Stimulated activated CD8-positive, alpha-beta memory T cell treated with anti-CD3 and anti-CD28 coated beads, Interleukin-15, amount 100 ng/mL, for 1 hour (primary cell): ENCODE results near the gene NRCAM.
A peak's percentile ranks its signal among the peaks of the same experiment; 100 is the strongest.
"Not testable (repeated sequence)": the region's sequence is repeated elsewhere in the genome, so short reads cannot be mapped to it uniquely, and the experiment has no call there.

Source experiments
- DNase-seq: peaks from one replicate; pipeline ENCODE4 v3.0.0-alpha.2; 2020; ENCODE audit warnings: low read depth

Gene NRCAM

DNA sequence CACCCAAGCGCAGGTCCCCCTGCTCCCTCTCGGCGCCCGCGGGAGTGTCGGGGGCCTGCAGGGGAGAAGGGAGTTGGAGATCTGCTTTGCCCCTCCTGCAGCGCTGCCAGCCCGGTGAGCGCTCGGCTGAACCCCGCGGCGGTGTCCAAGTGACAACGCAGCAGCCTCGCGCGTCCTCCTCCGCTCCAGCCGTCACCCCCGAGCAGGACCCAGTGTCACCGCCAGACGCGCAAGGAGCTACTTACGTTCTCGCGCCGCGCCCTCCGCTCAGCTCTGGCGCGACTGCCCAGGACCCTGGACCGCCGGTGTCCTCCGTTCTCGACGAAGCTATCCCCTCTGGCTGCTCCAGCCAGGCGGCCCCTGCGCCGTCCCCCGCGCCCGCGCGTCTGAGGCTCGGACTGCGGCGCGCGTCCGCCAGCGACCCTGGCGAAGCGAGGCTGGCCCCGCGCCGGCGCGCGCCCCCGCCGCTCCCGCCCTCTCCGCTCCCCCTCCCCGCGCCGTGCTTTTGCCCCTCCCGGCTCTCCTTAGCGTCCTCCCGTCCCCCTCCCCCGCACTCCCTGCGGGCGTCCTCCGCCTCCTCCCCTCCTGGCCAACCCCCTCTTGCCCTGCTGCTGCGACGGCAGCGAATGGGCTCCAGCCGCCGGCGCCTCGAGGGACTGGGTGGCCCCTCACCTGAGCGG, at the start of gene NRCAM:
Gene NRCAM (minus strand): TSS at position 439 of the 680 bp plus-strand sequence. CDS start 216,372 bp downstream, outside the sequence.
- DNase-seq, result no peak

DNA sequence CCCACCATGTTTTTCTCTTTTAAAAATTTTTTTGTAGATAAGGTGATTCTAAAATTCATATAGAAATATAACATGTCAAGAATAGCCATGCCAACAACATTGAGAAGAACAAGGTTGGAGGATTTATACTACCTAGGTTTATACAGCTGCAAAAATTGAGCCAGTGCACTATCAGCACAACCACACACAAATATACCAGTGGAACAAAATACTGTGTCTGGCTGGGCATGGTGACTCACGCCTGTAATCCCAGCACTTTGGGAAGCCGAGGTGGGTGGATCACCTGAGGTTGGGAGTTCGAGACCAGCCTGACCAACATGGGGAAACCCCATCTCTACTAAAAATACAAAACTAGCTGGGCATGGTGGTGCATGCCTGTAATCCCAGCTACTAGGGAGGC, 48.3 kb upstream of the NRCAM start:
- DNase-seq, result not testable (repeated sequence)

DNA sequence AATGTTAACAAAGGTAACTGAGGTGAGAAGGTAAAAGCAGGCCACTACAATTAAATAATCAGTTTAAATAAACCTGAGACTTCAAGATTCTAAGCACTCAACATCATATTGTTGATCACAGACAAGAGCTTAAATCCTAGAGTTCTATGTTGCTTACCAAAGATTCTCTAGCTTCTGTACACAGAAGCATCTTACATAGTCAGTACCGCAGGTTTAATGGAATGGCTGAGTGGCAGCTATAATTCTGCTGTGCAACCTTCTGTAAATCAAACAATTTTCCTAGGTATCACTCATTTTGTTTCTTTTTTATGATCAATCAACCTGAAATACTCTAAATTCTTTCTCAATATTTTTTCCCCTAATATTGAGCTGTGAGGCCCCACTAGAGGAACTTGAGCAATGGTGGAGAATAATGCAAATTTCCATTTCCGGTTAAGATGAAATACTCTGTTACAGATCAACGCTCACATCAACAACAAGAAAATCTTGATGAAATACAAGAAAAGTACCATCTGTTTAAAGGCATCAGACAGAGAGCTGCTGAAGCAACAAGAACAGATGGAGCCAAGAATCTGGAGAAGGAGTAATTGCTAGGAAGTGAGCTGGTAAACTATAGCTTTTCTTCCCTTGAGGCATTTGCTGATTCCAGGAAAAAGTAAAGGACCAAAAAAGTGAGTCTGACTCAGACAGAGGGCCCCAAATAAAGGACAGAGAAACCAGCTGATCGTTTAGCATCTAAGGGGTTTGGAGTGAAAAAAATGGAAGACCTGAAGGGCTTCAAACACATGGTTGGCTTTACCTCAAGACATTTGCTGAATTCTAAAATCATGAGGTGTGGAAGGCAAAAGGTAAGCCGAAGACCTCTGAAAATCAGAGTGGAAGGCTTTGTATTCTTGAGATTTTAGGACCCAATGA, 47.1 kb upstream of the NRCAM start:
- no peak for DNase-seq

DNA sequence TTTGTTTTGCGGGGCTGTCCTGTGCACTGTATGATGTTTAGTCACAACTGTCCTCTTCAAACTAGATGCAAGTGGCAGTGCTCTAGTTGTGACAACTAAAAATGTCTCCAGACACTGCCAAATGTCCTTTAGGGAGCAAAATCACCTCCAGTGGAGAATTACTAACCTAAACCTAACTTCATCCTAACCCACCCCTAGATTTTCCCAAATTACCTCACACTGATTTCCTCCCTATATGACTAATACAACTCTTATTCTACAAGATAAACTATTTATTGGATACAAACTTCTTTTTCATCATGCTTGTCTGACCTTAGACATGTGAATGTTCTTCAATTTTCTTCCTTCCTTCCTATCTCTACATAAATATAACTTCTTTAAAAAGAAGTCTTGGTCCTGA, 43.3 kb upstream of the NRCAM start:
- no peak for DNase-seq

DNA sequence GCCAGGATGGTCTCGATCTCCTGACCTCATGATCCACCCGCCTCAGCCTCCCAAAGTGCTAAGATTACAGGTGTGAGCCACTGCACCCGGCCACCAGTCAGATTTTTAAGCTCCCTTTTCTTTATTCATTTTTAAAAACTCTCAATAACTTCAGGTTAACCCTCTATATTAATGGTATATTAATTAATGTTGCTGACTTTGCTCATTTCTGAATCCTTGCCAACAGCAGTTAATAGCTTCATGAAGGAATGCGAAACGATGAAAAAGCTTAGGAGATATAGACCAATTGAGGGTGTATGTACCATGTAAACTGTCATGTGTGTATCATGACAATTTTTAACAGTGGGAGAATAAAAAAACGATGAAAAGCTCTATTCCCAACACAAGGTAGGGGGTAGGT, 42.2 kb upstream of the NRCAM start:
- DNase-seq, result no peak

DNA sequence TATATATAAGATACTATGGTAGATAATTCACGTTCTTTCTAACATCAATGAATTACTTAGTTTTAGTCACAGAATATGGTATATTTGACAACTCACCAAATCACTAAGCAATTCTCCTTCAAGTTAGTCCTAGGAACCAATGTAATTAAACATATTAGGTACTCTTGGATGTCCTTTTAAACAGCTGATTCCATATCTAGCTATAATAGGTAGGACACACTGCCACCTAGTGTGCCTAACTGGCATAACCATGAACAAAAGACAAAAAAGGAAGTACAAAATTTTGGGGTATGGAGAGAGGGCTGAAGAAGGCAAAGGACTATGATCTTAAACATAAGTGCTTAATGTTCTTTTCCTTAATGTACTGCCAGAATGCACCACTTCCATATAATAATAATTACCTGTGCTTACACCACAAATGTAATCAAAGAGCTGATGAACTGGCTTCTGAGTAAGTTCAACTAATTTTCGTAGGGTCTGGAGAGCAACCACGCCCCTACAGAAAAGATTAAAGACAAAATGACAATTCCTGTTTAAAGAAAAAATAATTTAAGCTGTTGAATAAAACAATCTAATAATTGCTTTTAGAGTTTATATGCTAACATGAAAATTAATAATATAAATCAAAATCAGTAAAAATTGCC, 41.0 kb upstream of the NRCAM start:
- peak; percentile 25 for DNase-seq

DNA sequence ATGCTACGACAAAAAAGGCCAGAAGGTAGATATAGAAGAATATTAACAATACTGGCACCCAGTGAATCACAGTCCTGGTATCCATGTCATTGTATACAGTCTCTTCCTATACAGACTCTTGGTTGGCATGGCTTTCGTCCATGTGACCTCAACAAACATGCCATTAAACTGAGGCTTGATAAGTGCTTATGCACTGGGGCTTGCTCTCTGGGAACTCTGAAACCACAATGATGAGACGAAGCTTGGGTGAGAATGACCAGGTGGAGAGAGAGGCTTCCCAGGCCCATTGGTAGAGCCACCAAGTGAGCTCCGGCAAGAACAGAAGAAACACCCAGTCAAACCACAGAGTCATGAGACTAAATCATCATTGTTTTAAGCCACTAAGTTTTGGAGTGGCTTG, 36.5 kb upstream of the NRCAM start:
- no peak for DNase-seq

DNA sequence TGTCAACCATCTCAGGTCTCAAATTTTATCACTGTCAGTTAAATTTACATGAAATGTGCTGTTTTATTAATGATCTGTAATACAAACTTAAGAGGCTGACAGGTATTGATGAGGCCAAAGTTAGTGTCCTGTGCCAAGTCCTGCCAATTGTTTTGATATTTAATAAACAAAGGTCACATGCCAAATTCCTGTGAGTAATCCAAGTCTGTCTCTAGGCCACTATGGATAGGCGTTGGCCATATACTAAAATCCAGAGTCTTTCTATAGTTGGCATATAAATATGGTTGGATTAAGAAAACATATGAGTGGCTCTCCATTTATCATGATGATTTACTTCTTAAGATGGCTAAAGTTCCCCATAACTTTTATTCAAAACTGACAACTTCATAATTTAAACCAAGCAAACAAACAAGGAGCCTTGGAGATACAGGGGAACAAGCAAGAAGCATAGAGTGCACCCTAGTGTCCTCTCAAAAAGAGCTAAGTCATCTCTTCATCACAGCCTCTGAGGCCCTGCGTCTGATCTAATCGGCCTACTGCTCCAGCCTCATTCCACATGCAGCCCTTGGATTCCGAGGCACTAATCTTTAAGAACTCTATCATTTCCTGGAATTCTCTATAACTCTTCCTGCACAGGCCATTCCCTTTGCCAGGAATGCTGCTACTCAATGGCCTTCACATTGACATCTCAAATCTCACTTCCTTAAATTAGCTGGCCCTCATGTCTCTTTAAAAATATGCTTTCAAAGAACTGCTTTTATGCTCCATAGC, 32.7 kb upstream of the NRCAM start:
- DNase-seq, result no peak

DNA sequence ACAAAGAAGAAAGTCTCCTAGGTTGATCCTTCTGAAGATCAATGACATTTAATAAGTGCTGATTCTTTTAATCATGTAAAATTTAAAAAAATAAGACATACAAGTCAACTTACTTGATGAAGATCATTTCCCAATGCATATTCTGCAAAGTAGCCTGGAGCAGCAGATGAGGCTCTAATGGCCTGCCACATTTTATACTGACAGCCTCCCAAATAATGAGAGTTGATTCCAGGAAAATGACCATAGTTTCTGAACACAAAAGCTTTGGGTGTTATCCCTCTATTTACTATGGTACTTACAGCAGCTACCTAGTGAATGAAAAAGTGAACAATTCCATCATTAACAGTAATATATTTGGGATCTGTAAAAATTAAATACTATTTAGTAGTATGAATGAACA, 31.4 kb upstream of the NRCAM start:
- DNase-seq, result no peak

DNA sequence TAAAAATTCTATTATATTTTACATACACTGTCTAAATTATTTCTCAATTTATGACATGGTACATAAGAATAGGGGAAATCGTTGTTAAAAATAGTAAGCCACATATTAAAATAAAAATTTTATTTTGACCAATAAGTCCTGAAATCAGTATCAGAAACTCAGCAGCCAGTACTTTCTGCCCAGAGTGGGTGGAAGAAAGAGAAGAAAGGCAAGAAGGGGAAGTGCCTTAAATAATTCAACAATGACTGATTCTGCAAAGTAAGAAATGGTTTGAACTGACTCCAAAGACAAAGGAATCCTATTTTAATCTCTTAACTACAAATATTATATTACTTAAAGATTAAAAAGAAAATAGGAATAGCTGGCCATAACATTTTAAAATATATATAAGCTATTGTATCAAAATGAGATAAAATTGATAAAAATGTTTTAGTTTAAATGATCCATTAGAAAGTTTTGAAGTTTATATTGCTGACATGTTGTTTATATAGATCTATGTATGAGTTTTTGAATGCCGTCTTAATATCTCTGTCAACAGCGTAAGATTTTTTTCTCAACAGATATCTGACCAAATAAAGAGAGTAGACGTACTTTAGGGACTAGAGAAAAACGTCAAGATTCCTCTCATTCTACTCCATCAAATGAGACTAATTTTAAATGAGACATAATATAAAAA, 30.2 kb upstream of the NRCAM start:
- DNase-seq, result no peak

DNA sequence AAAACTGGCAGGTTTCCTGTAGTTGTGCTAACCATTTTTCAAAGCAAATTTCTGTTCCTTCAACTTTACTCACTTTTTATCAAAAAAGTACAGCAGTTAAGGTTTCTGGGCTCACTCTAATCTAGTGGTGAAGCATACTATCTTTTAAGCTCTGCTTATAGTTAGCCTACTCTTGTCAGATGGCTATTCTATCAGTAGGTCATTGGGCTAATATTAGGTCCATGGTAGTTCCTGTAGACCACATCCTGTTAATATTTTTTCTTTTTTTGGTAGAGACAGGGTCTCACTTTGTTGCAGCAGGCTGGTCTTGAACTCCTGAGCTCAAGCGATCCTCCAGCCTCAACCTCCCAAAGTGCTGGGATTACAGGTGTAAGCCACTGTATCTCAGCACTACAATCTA, 27.9 kb upstream of the NRCAM start:
- DNase-seq, result no peak

DNA sequence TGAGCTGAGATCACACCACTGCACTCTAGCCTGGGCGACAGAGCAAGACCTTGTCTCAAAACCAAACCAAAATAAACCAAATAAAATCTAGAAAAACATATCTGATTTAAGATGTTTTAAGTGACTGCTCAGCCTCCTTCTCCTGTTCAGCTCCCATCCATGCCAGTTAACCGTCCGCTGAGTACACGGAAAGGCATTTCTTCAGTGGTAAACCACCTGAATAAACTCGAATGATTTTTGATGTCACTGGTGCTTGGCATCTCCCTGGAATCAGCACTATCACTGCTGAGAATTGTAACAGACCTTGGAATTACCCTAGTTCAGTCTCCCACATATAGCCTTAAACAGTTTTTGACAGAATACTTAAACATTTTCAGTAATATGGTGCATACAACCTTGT, 24.1 kb upstream of the NRCAM start:
- no peak for DNase-seq

DNA sequence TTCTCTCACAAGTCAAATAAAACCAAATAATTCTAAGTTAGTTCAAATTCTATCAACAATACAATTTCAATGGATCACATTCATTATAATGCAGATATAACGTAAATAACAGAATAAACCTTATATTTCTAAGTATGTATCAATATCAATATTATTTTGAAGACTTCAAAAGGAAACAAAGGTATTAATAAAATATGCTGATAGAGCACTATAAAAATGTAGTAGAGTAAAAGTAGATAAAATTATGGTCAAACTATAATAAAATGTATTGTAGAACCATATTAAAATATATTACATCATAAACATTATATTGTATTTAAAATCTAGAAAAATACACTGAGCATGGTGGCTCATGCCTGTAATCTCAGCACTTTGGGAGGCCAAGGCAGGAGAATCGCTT, 23.5 kb upstream of the NRCAM start:
- DNase-seq, result no peak

DNA sequence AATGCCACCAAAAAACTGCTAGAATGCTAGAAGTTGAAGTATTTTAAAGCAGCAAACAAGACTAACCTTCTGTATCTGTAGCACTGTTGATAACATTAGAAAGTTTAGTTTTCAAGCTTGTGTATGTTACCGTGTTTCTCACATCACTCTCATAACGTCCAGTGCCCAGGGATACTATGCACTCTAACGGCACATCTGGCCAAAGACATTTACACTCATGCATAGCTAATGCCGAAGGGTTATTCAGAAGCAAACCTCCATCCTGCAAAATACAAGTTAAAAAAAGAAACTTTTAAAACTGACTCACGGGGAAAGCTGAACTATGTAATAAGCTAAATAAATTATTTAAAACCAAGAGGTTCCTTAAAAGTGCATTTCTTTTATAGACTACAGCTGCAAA, 22.9 kb upstream of the NRCAM start:
- no peak for DNase-seq

DNA sequence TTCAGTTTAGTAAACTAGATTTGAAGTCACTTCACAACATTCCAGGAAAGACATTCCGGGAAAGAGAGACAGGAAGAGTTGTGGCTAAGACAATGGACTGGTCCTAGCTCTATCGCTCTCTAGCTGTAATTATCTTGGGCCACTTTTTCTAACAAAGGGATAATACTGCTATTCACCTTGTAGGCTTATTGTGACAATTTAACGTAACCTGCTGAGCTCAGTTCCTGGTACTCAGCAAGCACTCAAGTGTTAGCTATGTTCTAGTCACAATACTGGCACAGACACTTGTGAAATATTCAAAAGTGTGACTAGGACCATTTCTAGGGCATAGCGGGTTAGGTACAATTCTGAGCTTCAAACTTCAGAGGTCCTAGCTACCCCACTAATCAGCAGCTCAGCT, 12.0 kb upstream of the NRCAM start:
- no peak for DNase-seq

DNA sequence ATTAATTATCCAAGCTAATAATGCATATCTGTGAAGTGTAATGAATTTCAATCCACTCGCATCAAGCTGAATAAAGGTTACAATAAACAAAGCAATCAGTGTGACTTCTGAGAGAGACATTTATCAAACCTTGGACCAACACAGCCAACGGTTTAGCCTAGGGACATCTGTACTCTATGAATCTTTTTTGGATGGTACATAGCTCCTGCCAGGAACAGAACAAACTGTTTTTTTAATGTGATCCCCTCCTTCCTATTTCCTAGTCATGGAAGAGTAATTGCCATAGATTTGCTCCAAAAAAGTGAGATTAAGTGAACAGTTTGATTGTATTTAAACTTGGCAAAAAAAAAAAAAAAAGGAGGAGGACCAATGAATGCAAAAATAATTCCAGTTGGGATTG, 11.2 kb upstream of the NRCAM start:
- DNase-seq, result no peak

DNA sequence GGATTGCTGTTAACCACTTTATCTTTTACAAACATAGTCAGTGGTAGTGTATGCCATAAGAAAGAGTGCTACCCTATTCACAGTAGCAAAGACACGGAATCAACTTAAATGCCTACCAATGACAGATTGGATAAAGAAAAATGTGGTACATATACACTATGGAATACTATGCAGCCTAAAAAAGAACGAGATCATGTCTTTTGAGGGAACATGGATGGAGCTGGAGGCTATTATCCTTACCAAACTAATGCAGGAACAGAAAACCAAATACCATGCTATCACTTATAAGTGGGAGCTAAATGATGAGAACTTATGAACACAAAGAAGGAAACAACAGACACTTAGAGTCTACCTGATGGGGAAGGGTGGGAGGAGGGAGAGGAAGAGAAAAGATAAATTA, 10.1 kb upstream of the NRCAM start:
- not testable (repeated sequence) for DNase-seq

DNA sequence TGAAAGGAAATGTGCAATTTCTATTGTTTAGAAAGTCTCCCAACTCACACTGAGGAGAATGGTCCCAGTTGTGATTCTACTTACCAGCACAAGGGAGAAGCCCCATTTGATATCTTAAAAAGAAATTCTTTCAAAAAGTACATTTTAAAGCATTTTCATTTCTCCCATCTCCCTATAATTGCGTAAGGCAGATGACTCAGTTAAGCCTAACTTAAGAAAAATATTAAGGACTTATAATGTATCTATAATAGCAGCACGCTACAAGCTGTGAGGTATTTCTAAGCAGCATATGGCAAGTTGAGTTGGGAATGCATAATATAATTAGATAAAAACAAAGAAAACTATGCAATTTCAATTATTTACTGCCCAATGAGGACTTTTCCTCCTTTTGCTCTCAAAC, 8.5 kb upstream of the NRCAM start:
- DNase-seq, result no peak

DNA sequence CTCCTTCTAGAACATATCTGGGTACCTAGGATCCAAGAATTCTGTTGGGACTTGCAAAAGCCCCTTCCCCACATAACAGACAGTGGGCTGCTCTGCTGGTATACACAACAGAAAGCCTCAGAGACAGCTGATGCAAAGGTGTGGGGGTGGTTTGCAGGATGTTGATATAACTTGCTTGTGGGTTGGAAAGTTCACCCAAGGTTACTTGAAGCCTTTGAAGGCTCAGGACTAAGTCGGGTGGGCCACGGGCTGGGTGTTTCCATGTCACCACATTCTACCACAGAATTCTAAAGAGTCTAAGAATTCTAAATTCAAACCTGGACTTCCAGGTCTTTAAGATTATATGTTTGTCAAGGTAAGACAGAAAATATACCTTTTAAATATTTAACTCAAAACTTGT, 7.4 kb upstream of the NRCAM start:
- no peak for DNase-seq

DNA sequence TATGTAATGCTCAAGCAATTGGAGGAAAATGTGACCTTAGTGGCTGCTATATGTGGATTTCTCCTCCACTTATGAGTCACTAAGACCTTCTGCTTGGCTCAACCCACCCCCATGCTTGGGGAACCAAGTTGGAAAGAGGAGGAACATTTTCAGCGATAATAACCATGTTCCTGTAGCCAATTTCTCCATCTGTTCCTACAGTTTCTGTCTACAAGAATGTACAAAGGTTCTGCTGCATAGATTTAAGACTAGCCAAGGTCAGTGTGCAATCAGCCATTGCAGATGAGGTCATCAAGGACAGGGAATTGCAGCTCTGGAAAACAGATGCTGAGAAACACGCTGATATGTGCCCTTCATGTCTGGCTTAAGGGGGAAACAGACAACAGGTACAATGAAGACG, 5.6 kb upstream of the NRCAM start:
- no peak for DNase-seq

DNA sequence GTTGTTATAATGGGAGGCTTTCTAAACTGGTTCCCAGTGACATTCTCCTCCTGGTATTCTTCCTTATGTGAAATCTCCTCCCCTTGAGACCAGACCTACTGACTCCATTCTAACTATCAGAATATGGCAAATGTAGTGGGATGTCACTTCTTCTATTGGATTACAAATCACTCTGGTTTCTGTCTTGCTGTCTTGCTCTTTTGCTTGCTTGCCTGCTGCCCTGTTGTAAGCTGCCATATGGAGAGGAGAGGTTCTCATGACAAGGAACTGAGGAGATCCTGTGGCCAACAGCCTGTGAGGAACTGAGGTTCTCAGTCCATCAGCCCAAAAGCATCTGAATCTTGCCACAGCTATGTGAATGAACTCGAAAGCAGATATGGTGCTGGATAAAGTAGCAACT, 4.7 kb upstream of the NRCAM start:
- DNase-seq, result no peak
